ENCODE measurements around the gene MRGPRG.

Gene MRGPRG

GRCh38 chr11:3218483-3219280, at the start of gene MRGPRG:
Gene MRGPRG (minus strand): TSS chr11:3218813. CDS start chr11:3218813, 0 bp downstream.
- TF ChIP-seq CTCF (IDR thresholded peaks at IDR 0.05), result no peak

- TF ChIP-seq CTCF (IDR thresholded peaks at IDR 0.05), result no peak
Observed at GRCh38 chr11:3245071-3245470, 26.5 kb upstream of the MRGPRG start.

GRCh38 chr11:3243880-3244279, 25.3 kb upstream of the MRGPRG start:
- TF ChIP-seq CTCF (IDR thresholded peaks at IDR 0.05), result no peak

- TF ChIP-seq CTCF (IDR thresholded peaks at IDR 0.05), result no peak
Observed at GRCh38 chr11:3237119-3237518, 18.5 kb upstream of the MRGPRG start.

GRCh38 chr11:3234846-3235245, 16.2 kb upstream of the MRGPRG start:
- TF ChIP-seq CTCF (IDR thresholded peaks at IDR 0.05), result no peak

- no peak for TF ChIP-seq CTCF (IDR thresholded peaks at IDR 0.05)
Observed at GRCh38 chr11:3232956-3233355, 14.3 kb upstream of the MRGPRG start.

GRCh38 chr11:3231851-3232744, 13.5 kb upstream of the MRGPRG start, which contains the start of gene MRGPRE:
Gene MRGPRE (minus strand): TSS chr11:3232417. CDS start chr11:3228799, 3,618 bp downstream.
- no peak for TF ChIP-seq CTCF (IDR thresholded peaks at IDR 0.05)

Data from LNCAP (cell line).